ENCODE results near the gene DOCK4. TPM values are rescaled to one million over a fixed set of nuclear protein-coding genes. Genes with fewer than 3 reads are reported as not detected.

DOCK4 gene
- total RNA-seq, 1 experiment from 2014 or later, result 31.4 TPM

GRCh38 chr7:112157072-112157471 lies 49.1 kb downstream of the DOCK4 start:
- DNase-seq (ENCODE audit: unreplicated experiment), result peak; percentile 41
- intact Hi-C loops (cut with micrococcal nuclease), result no loop called here
- POLR2A ChIA-PET, result interaction anchor here (0.6 to 0.9 kb wide), 2 partner anchors 46 to 48 kb away, joined by 3 to 5 read pairs; no protein-coding TSS in a partner anchor

GRCh38 chr7:112156412-112156811 lies 49.8 kb downstream of the DOCK4 start:
- Mint-ChIP-seq H3K27me3 (ENCODE audit: insufficient read depth, unreplicated experiment) (no peaks in the 10 kb centered on the region), H3K4me3 (ENCODE audit: unreplicated experiment) (no peak overlapping the region), H3K27ac (ENCODE audit: low read depth, unreplicated experiment) (no peak overlapping the region), H3K4me1 (ENCODE audit: insufficient read depth, unreplicated experiment) (peaks cover 18% of the 10 kb centered on the region), H3K9me3 (ENCODE audit: unreplicated experiment) (no peaks in the 10 kb centered on the region), H3K36me3 (ENCODE audit: insufficient read depth, unreplicated experiment) (no peaks in the 10 kb centered on the region)
- no peak for DNase-seq (ENCODE audit: unreplicated experiment)
- POLR2A ChIA-PET, result interaction anchor here (0.6 kb wide), 1 partner anchor 46 kb away, joined by 3 read pairs; no protein-coding TSS in a partner anchor
- CTCF ChIA-PET, result interaction anchor here (0.6 kb wide), 1 partner anchor 241 kb away, joined by 3 read pairs; no protein-coding TSS in a partner anchor
- TF ChIP-seq CTCF (IDR thresholded peaks at IDR 0.05; ENCODE audit: unreplicated experiment), result no peak
- BruUV-seq (replicated peaks), result no TSS peak
- intact Hi-C loops (cut with micrococcal nuclease), result no loop called here

More at GRCh38 chr7:112157072-112157471, 49.1 kb downstream of the DOCK4 start:
- no peaks in the 10 kb centered on the region for H3K36me3 Mint-ChIP-seq (ENCODE audit: insufficient read depth, unreplicated experiment)
- H3K4me3 Mint-ChIP-seq (ENCODE audit: unreplicated experiment), result no peak overlapping the region
- H3K9me3 Mint-ChIP-seq (ENCODE audit: unreplicated experiment), result no peaks in the 10 kb centered on the region
- H3K4me1 Mint-ChIP-seq (ENCODE audit: insufficient read depth, unreplicated experiment), result peaks cover 19% of the 10 kb centered on the region
- H3K27ac Mint-ChIP-seq (ENCODE audit: low read depth, unreplicated experiment), result peak overlapping the region; percentile 74
- CTCF ChIA-PET, result interaction anchor here (0.6 kb wide), 2 partner anchors 33 to 240 kb away, joined by 3 read pairs; no protein-coding TSS in a partner anchor
- no peak for TF ChIP-seq CTCF (IDR thresholded peaks at IDR 0.05; ENCODE audit: unreplicated experiment)
- H3K27me3 Mint-ChIP-seq (ENCODE audit: insufficient read depth, unreplicated experiment), result no peaks in the 10 kb centered on the region
- no TSS peak for BruUV-seq (replicated peaks)

- POLR2A ChIA-PET, result no interaction called here
- CTCF ChIA-PET, result no interaction called here
- no peak for TF ChIP-seq CTCF (IDR thresholded peaks at IDR 0.05; ENCODE audit: unreplicated experiment)
- no TSS peak for BruUV-seq (replicated peaks)
- no peaks in the 10 kb centered on the region for H3K9me3 Mint-ChIP-seq (ENCODE audit: unreplicated experiment)
- peaks cover 9% of the 10 kb centered on the region for H3K4me1 Mint-ChIP-seq (ENCODE audit: insufficient read depth, unreplicated experiment)
- intact Hi-C loops (cut with micrococcal nuclease), result no loop called here
- H3K27me3 Mint-ChIP-seq (ENCODE audit: insufficient read depth, unreplicated experiment), result no peaks in the 10 kb centered on the region
- no peak overlapping the region for H3K27ac Mint-ChIP-seq (ENCODE audit: low read depth, unreplicated experiment)
- no peak for DNase-seq (ENCODE audit: unreplicated experiment)
- no peaks in the 10 kb centered on the region for H3K36me3 Mint-ChIP-seq (ENCODE audit: insufficient read depth, unreplicated experiment)
- H3K4me3 Mint-ChIP-seq (ENCODE audit: unreplicated experiment), result no peak overlapping the region
Observed at GRCh38 chr7:112154690-112155089, 51.5 kb downstream of the DOCK4 start.

GRCh38 chr7:112152186-112152585 lies 54.0 kb downstream of the DOCK4 start:
- no peak overlapping the region for H3K4me3 Mint-ChIP-seq (ENCODE audit: unreplicated experiment)
- H3K27ac Mint-ChIP-seq (ENCODE audit: low read depth, unreplicated experiment), result no peak overlapping the region
- CTCF ChIA-PET, result no interaction called here
- no peak for TF ChIP-seq CTCF (IDR thresholded peaks at IDR 0.05; ENCODE audit: unreplicated experiment)
- no TSS peak for BruUV-seq (replicated peaks)
- peaks cover 12% of the 10 kb centered on the region for H3K4me1 Mint-ChIP-seq (ENCODE audit: insufficient read depth, unreplicated experiment)
- H3K36me3 Mint-ChIP-seq (ENCODE audit: insufficient read depth, unreplicated experiment), result peaks cover 7% of the 10 kb centered on the region
- POLR2A ChIA-PET, result interaction anchor here (0.6 to 1.2 kb wide), 2 partner anchors 39 to 325 kb away, joined by 4 to 6 read pairs; no protein-coding TSS in a partner anchor
- no peaks in the 10 kb centered on the region for H3K27me3 Mint-ChIP-seq (ENCODE audit: insufficient read depth, unreplicated experiment)
- no peaks in the 10 kb centered on the region for H3K9me3 Mint-ChIP-seq (ENCODE audit: unreplicated experiment)
- DNase-seq (ENCODE audit: unreplicated experiment), result no peak
- intact Hi-C loops (cut with micrococcal nuclease), result no loop called here

All from MCF 10A (cell line).